GM19438 (cell line): ENCODE data around the gene BAHCC1.

Experiments used
- ATAC-seq: cut with Tn5 transposase; IDR thresholded peaks from one replicate; pipeline ENCODE4 v1.9.1; 2021; ENCODE audit warnings: low read depth; ENCODE audit not compliant: unreplicated experiment

The BAHCC1 gene

GRCh38 chr17:81437191-81437651, 42.0 kb downstream of the BAHCC1 start:
- no peak for ATAC-seq

- ATAC-seq, result no peak
These were observed 42.9 kb downstream of the BAHCC1 start for GRCh38 chr17:81438007-81438659.

GRCh38 chr17:81438688-81439087, 43.4 kb downstream of the BAHCC1 start:
- no peak for ATAC-seq

GRCh38 chr17:81440051-81440471, 44.8 kb downstream of the BAHCC1 start:
- ATAC-seq, result no peak

GRCh38 chr17:81440511-81441244, 45.4 kb downstream of the BAHCC1 start:
- no peak for ATAC-seq

- no peak for ATAC-seq
These were observed 47.5 kb downstream of the BAHCC1 start for GRCh38 chr17:81442791-81443190.

GRCh38 chr17:81443269-81443668, 48.0 kb downstream of the BAHCC1 start:
- no peak for ATAC-seq

GRCh38 chr17:81444610-81445339, 49.5 kb downstream of the BAHCC1 start:
- no peak for ATAC-seq

- no peak for ATAC-seq
These were observed 50.6 kb downstream of the BAHCC1 start for GRCh38 chr17:81445642-81446503.

- no peak for ATAC-seq
These were observed 52.2 kb downstream of the BAHCC1 start for GRCh38 chr17:81447331-81447933.

GRCh38 chr17:81448442-81448841, 53.2 kb downstream of the BAHCC1 start:
- ATAC-seq, result no peak

GRCh38 chr17:81448950-81449349, 53.7 kb downstream of the BAHCC1 start:
- ATAC-seq, result no peak

- no peak for ATAC-seq
These were observed 54.1 kb downstream of the BAHCC1 start for GRCh38 chr17:81449351-81449750.

GRCh38 chr17:81451823-81452222, 56.6 kb downstream of the BAHCC1 start:
- ATAC-seq, result no peak

- no peak for ATAC-seq
These were observed 57.3 kb downstream of the BAHCC1 start for GRCh38 chr17:81452551-81452950.

GRCh38 chr17:81453076-81453475, 57.8 kb downstream of the BAHCC1 start:
- ATAC-seq, result no peak

- no peak for ATAC-seq
These were observed 58.5 kb downstream of the BAHCC1 start for GRCh38 chr17:81453712-81454111.

- no peak for ATAC-seq
These were observed 59.2 kb downstream of the BAHCC1 start for GRCh38 chr17:81454473-81454872.

GRCh38 chr17:81455387-81455786, 60.1 kb downstream of the BAHCC1 start:
- ATAC-seq, result no peak

GRCh38 chr17:81456091-81456490, 60.8 kb downstream of the BAHCC1 start:
- no peak for ATAC-seq
